Ecto neural progenitor cell (in vitro differentiated cells): Measurements from ENCODE around the gene PPTC7.
"Not testable (repeated sequence)": the region's sequence is repeated elsewhere in the genome, so short reads cannot be mapped to it uniquely, and the experiment has no call there.

Source experiments
- DNase-seq: peaks from one replicate; pipeline ENCODE4 v3.0.0-alpha.2; 2018; ENCODE audit warnings: low spot score

Gene PPTC7

GRCh38 chr12:110585231-110585799 is 2.2 kb upstream of the PPTC7 start:
- DNase-seq: no peak

GRCh38 chr12:110582276-110583136 is 612 bp downstream of the PPTC7 start:
- DNase-seq: peak; percentile 83

GRCh38 chr12:110581931-110582275 is 1.2 kb downstream of the PPTC7 start:
- no peak for DNase-seq

- DNase-seq: no peak
These were observed 3.4 kb downstream of the PPTC7 start for GRCh38 chr12:110579535-110580253.

GRCh38 chr12:110578694-110579534 is 4.2 kb downstream of the PPTC7 start:
- no peak for DNase-seq

GRCh38 chr12:110577864-110578693 is 5.0 kb downstream of the PPTC7 start:
- no peak for DNase-seq

- no peak for DNase-seq
These were observed 6.6 kb downstream of the PPTC7 start for GRCh38 chr12:110576504-110576903.

GRCh38 chr12:110575326-110575725 is 7.8 kb downstream of the PPTC7 start:
- DNase-seq: no peak

GRCh38 chr12:110574717-110575230 is 8.3 kb downstream of the PPTC7 start:
- not testable (repeated sequence) for DNase-seq

GRCh38 chr12:110574044-110574443 is 9.1 kb downstream of the PPTC7 start:
- no peak for DNase-seq

- DNase-seq: not testable (repeated sequence)
These were observed 12.3 kb downstream of the PPTC7 start for GRCh38 chr12:110570798-110571197.

GRCh38 chr12:110569838-110570237 is 13.3 kb downstream of the PPTC7 start:
- not testable (repeated sequence) for DNase-seq

- DNase-seq: no peak
These were observed 14.4 kb downstream of the PPTC7 start for GRCh38 chr12:110568752-110569151.

GRCh38 chr12:110566993-110567392 is 16.1 kb downstream of the PPTC7 start:
- no peak for DNase-seq

- no peak for DNase-seq
These were observed 16.9 kb downstream of the PPTC7 start for GRCh38 chr12:110565894-110566871.

- DNase-seq: no peak
These were observed 18.6 kb downstream of the PPTC7 start for GRCh38 chr12:110564471-110564991.

GRCh38 chr12:110563702-110564470 is 19.2 kb downstream of the PPTC7 start:
- DNase-seq: no peak

- DNase-seq: not testable (repeated sequence)
These were observed 20.7 kb downstream of the PPTC7 start for GRCh38 chr12:110562386-110562785.
